Islet of Langerhans (tissue), 1 donor: ENCODE measurements around the gene DEPDC5.

Experiments used
- FAIRE-seq: peaks from one replicate; lab custom pipeline; 2011; peaks lifted over from hg19 to GRCh38; lab: Jason Lieb, UNC

The DEPDC5 gene

GRCh38 chr22:31951194-31952093, 197.6 kb downstream of the DEPDC5 start:
- FAIRE-seq = no peak

- FAIRE-seq = no peak
Measured at GRCh38 chr22:31952094-31952401, 198.2 kb downstream of the DEPDC5 start.

- peak; percentile 99 for FAIRE-seq
Measured at GRCh38 chr22:31952472-31952871, 198.7 kb downstream of the DEPDC5 start.

GRCh38 chr22:31953261-31953660, 199.4 kb downstream of the DEPDC5 start:
- FAIRE-seq = peak; percentile 84

- FAIRE-seq = no peak
Measured at GRCh38 chr22:31954535-31955523, 201.0 kb downstream of the DEPDC5 start.

GRCh38 chr22:31956360-31956759, 202.5 kb downstream of the DEPDC5 start:
- FAIRE-seq = no peak
